GM18511 (cell line): ENCODE measurements around the gene ONECUT3.

Source experiments
- ATAC-seq: cut with Tn5 transposase; IDR thresholded peaks from one replicate; pipeline ENCODE4 v1.9.1; 2021; ENCODE audit warnings: mild to moderate bottlenecking, moderate library complexity; ENCODE audit not compliant: unreplicated experiment

The ONECUT3 gene

DNA sequence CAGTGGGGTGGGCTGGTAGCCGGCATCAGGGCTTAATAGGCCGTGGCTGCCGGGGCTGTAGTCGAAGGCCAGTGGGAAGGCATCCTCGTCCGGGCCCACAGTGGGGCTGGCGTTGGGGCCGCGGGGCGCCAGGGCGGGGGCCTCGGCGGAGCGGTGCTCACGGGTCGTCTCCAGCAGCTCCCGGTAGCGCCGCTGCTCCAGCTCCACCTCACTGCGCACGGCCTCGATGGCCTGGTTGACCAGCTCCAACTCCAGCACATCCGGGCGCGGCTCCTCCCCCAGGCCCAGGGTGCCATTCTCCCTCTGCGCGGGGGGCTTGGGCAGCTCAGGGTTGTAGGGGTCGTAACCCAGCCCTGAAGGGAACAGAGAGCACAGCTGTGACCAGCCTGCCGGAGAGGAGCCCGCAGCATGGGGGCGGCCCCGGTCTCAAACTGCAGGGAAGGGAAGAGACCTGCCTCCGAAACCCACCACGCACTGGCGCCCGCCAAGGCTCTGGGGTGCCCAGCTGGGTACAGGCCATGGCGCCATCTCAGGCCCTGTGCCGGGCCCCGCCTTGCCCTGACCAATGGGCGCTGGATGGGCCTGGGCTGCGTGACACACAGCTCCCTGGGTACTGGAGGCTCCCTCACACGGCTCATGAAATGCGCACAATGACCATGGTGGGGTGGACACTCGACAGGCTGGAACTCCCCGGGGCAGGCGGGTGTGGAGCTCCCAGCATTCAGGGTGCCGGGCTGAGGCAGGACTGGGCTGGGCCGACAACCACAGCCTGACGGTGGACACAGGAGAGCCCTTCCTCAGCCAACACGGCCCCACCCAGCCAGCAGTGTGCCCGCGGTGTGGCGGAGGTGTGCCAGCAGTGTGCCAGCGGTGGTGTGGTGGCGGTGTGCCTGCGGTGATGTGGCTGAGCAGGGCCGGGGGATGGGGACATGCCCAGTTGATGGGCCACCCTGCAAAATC, 75.3 kb downstream of the ONECUT3 start:
- no peak for ATAC-seq

DNA sequence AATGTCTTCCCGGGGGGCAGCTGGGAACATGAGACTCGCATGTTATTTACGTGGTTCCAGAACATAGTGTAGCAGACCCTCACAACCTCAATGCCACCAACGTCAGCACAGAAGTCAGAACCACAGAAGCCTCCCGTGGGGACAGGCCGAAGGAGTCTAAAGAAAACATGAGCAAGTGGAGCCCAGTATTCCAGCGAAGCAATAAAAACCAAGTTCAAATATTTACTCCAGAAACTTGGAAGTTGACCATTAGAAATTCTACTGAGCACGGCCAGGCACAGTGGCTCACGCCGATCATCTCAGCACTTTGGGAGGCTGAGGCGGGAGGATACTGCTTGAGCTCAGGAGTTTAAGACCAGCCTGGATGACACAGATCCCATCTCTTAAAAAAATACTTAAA, 76.7 kb downstream of the ONECUT3 start:
- ATAC-seq: no peak

- ATAC-seq: no peak
Observed at GRCh38 chr19:1830568-1830967, 77.3 kb downstream of the ONECUT3 start.
